GM12878 (cell line): ENCODE measurements around the gene CSHL1. TPM values are rescaled to one million over a fixed set of nuclear protein-coding genes. Genes with fewer than 3 reads are reported as not detected.

Source experiments
- BHLHE40 ChIP-seq, 2 experiments: fragments of 450-650 bp in 1 of 2; IDR thresholded peaks; 2 replicates each; pipeline ENCODE4 v1.6.1; 2011 to 2017; ENCODE audit warnings: low read depth in 2 of 2, borderline replicate concordance in 1 of 2, improper control_type of control experiment in 1 of 2, low read length in 1 of 2, mild to moderate bottlenecking in 1 of 2
- CBX5 ChIP-seq: sonication (generic); IDR thresholded peaks from 2 replicates; pipeline ENCODE4 v1.6.1; 2016; ENCODE audit warnings: low read depth, moderate library complexity, mild to moderate bottlenecking, inconsistent platforms
- EED ChIP-seq: sonication (generic); IDR thresholded peaks from 2 replicates; pipeline ENCODE4 v1.6.1; 2016; ENCODE audit warnings: antibody characterized with exemption, low read depth
- EGR1 ChIP-seq, 2 experiments: IDR thresholded peaks; 1 replicate in 1 of 2; 2 replicates in 1 of 2; pipeline ENCODE4 v1.6.1; 2011 to 2012; ENCODE audit warnings: low read depth in 2 of 2, low read length in 2 of 2, borderline replicate concordance in 1 of 2, mild to moderate bottlenecking in 1 of 2, moderate library complexity in 1 of 2
- MEF2B ChIP-seq: fragments of 450-650 bp; IDR thresholded peaks from 2 replicates; pipeline ENCODE4 v1.6.1; 2018; ENCODE audit warnings: mild to moderate bottlenecking, moderate library complexity; ENCODE audit not compliant: partially characterized antibody, poor library complexity, severe bottlenecking
- POU2F2 ChIP-seq: IDR thresholded peaks from 3 replicates; pipeline ENCODE4 v1.6.1; 2011; ENCODE audit warnings: low read depth, mild to moderate bottlenecking, low read length, borderline replicate concordance
- RAD51 ChIP-seq: fragments of 450-650 bp; IDR thresholded peaks from 2 replicates; pipeline ENCODE4 v1.6.1; 2016; ENCODE audit warnings: moderate library complexity, mild to moderate bottlenecking, inconsistent platforms
- SIN3A ChIP-seq: IDR thresholded peaks from 2 replicates; pipeline ENCODE4 v1.6.1; 2012; ENCODE audit warnings: low read depth, low read length, improper control_type of control experiment
- SMAD5 ChIP-seq: IDR thresholded peaks from 2 replicates; pipeline ENCODE4 v1.6.1; 2016; ENCODE audit warnings: antibody characterized with exemption, low read depth
- YBX1 ChIP-seq: fragments of 450-650 bp; IDR thresholded peaks from 2 replicates; pipeline ENCODE4 v1.6.1; 2016; ENCODE audit warnings: antibody characterized with exemption
- ZNF274 ChIP-seq: IDR thresholded peaks from one replicate; pipeline ENCODE4 v1.8.0; 2011; ENCODE audit not compliant: insufficient read length, insufficient read depth
- polyA plus RNA-seq, 11 experiments: library from polyadenylated mRNA; depleted of rRNA in 4 of 11; unstranded in 6 of 11; stranded (reverse) in 5 of 11; fragments of >200 nt; fragmentation: Nextera tagmentation in 4 of 11; fragmentation: Illumina TruSeq in 1 of 11; extraction: Ambion mirVana in 4 of 11; extraction: Trizol in 1 of 11; gene quantifications; 1 replicate in 1 of 11; 2 replicates in 10 of 11; pipeline versions ENCODE4 v1.2.1 to v1.2.3, GENCODE V29; 2011 to 2016; ENCODE audit warnings: inconsistent platforms in 2 of 11, missing spikeins in 2 of 11, low read depth in 1 of 11
- total RNA-seq, 4 experiments: library from RNA; depleted of rRNA in 3 of 4; stranded (reverse); fragments of >200 nt in 3 of 4; fragmentation: Illumina TruSeq in 1 of 4; extraction: Trizol in 1 of 4; gene quantifications; 2 replicates each; pipeline versions ENCODE4 v1.2.1 to v1.2.3, GENCODE V29; 2013 to 2021
- TF ChIP-seq, protein P1 (sequence below): fragments of 450-650 bp; formaldehyde crosslinking; IDR thresholded peaks from 2 replicates; pipeline ENCODE4 v1.5.0; 2022; ENCODE audit warnings: mild to moderate bottlenecking, missing genetic modification characterization
- TF ChIP-seq, protein P2 (sequence below): fragments of 450-650 bp; IDR thresholded peaks from 2 replicates; pipeline ENCODE4 v1.6.1; 2017; ENCODE audit warnings: borderline replicate concordance
- TF ChIP-seq, protein P3 (sequence below): fragments of 450-650 bp; IDR thresholded peaks from 2 replicates; pipeline ENCODE4 v1.6.1; 2016; ENCODE audit warnings: mild to moderate bottlenecking
- TF ChIP-seq, protein P4 (sequence below): IDR thresholded peaks from 2 replicates; pipeline ENCODE4 v1.6.1; 2011; ENCODE audit warnings: borderline replicate concordance, low read depth, mild to moderate bottlenecking, moderate library complexity, mixed read lengths, low read length; ENCODE audit not compliant: insufficient read depth; ENCODE audit errors: extremely low read length
- TF ChIP-seq, protein P5 (sequence below): IDR thresholded peaks from 2 replicates; pipeline ENCODE4 v1.6.1; 2012; ENCODE audit warnings: low read length, inconsistent platforms

Gene CSHL1
- total and polyA plus RNA-seq, 10 of the 15 experiments (the other 5 are each of a cell fraction or from before 2014, with no cell fraction given): not detected

DNA sequence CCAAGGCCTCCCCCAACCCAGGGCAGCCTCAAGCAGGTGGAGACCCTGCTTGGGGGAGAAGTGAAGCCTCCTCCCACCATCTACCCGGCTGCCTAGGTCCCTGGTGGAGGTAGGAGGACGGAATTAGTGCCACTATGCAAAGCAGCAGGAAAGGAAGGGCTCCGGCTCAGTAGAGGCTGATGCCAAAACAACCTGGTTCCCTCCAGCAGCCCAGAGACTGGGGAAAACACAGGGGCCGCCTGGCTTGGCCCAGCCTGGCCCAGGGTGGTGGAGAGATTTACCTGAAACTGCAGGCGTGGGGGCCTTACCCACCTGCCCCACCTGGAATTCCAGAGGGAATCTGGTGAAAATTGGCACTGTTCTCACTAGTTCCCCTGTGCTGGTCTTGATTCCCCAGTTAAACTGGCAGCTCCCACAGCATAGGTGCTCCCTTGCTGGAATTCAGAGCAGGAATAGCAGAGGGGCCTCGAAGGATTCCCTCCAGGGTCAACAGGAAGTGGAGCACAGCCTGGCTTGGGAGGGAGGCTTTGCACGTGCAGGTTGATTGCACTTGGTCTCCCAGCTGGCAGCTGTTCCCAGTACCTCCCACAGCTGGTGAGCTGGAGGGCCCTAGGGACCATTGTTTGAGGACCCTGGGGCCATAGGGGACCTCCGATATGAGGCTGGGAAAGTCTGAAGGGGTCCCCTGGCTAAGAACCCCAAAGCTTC, 16.6 kb upstream of the CSHL1 start (continued):
- TF ChIP-seq, protein P1, sequence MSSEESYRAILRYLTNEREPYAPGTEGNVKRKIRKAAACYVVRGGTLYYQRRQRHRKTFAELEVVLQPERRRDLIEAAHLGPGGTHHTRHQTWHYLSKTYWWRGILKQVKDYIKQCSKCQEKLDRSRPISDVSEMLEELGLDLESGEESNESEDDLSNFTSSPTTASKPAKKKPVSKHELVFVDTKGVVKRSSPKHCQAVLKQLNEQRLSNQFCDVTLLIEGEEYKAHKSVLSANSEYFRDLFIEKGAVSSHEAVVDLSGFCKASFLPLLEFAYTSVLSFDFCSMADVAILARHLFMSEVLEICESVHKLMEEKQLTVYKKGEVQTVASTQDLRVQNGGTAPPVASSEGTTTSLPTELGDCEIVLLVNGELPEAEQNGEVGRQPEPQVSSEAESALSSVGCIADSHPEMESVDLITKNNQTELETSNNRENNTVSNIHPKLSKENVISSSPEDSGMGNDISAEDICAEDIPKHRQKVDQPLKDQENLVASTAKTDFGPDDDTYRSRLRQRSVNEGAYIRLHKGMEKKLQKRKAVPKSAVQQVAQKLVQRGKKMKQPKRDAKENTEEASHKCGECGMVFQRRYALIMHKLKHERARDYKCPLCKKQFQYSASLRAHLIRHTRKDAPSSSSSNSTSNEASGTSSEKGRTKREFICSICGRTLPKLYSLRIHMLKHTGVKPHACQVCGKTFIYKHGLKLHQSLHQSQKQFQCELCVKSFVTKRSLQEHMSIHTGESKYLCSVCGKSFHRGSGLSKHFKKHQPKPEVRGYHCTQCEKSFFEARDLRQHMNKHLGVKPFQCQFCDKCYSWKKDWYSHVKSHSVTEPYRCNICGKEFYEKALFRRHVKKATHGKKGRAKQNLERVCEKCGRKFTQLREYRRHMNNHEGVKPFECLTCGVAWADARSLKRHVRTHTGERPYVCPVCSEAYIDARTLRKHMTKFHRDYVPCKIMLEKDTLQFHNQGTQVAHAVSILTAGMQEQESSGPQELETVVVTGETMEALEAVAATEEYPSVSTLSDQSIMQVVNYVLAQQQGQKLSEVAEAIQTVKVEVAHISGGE (CRISPR knock-in tag): no peak
- TF ChIP-seq CBX5: no peak
- TF ChIP-seq ZNF274: no peak
- no peak for TF ChIP-seq EGR1 (IDR thresholded peaks at IDR 0.05; ENCODE audit: borderline replicate concordance in 1 of 2, low read depth in 2 of 2, low read length in 2 of 2)
- TF ChIP-seq, protein P2, sequence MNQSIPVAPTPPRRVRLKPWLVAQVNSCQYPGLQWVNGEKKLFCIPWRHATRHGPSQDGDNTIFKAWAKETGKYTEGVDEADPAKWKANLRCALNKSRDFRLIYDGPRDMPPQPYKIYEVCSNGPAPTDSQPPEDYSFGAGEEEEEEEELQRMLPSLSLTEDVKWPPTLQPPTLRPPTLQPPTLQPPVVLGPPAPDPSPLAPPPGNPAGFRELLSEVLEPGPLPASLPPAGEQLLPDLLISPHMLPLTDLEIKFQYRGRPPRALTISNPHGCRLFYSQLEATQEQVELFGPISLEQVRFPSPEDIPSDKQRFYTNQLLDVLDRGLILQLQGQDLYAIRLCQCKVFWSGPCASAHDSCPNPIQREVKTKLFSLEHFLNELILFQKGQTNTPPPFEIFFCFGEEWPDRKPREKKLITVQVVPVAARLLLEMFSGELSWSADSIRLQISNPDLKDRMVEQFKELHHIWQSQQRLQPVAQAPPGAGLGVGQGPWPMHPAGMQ: no peak
- TF ChIP-seq, protein P3, sequence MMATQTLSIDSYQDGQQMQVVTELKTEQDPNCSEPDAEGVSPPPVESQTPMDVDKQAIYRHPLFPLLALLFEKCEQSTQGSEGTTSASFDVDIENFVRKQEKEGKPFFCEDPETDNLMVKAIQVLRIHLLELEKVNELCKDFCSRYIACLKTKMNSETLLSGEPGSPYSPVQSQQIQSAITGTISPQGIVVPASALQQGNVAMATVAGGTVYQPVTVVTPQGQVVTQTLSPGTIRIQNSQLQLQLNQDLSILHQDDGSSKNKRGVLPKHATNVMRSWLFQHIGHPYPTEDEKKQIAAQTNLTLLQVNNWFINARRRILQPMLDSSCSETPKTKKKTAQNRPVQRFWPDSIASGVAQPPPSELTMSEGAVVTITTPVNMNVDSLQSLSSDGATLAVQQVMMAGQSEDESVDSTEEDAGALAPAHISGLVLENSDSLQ: no peak
- TF ChIP-seq, protein P4, sequence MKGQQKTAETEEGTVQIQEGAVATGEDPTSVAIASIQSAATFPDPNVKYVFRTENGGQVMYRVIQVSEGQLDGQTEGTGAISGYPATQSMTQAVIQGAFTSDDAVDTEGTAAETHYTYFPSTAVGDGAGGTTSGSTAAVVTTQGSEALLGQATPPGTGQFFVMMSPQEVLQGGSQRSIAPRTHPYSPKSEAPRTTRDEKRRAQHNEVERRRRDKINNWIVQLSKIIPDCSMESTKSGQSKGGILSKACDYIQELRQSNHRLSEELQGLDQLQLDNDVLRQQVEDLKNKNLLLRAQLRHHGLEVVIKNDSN: no peak
- TF ChIP-seq SMAD5: no peak
- TF ChIP-seq EED: peak; percentile 46
- TF ChIP-seq BHLHE40 (IDR thresholded peaks at IDR 0.05; ENCODE audit: borderline replicate concordance in 1 of 2, low read depth in 2 of 2, low read length in 1 of 2): peak; percentile 79 to 84
- TF ChIP-seq RAD51: no peak
- no peak for TF ChIP-seq YBX1
- no peak for TF ChIP-seq SIN3A
- TF ChIP-seq, protein P5, sequence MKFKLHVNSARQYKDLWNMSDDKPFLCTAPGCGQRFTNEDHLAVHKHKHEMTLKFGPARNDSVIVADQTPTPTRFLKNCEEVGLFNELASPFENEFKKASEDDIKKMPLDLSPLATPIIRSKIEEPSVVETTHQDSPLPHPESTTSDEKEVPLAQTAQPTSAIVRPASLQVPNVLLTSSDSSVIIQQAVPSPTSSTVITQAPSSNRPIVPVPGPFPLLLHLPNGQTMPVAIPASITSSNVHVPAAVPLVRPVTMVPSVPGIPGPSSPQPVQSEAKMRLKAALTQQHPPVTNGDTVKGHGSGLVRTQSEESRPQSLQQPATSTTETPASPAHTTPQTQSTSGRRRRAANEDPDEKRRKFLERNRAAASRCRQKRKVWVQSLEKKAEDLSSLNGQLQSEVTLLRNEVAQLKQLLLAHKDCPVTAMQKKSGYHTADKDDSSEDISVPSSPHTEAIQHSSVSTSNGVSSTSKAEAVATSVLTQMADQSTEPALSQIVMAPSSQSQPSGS: no peak
- peak; percentile 51 for TF ChIP-seq MEF2B
- peak; percentile 79; the same call in 1 of the 3 replicates for TF ChIP-seq POU2F2
